GOT3 (cell line): ENCODE measurements around the gene DDAH1.
"Not testable (repeated sequence)": the region's sequence is repeated elsewhere in the genome, so short reads cannot be mapped to it uniquely, and the experiment has no call there.

Experiments
- DNase-seq: peaks from one replicate; lab custom pipeline; 2025; ENCODE audit warnings: mixed read lengths; lab: John Stamatoyannopoulos, UW

Gene DDAH1

DNA sequence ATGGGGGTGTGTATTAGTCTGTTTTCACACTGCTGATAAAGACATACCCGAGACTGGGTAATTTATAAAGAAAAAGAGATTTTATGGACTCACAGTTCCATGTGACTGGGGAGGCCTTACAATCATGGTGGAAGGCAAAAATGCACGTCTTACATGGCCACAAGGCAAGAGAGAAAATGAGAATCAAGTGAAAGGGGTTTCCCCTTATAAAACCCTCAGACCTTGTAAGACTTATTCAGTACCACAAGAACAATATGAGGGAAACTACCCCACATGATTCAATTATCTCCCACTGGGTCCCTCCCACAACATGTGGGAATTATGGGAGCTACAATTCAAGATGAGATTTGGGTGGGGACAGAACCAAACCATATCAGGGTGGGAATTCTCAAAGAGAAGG lies 5.2 kb upstream of the DDAH1 start:
- DNase-seq = not testable (repeated sequence)

DNA sequence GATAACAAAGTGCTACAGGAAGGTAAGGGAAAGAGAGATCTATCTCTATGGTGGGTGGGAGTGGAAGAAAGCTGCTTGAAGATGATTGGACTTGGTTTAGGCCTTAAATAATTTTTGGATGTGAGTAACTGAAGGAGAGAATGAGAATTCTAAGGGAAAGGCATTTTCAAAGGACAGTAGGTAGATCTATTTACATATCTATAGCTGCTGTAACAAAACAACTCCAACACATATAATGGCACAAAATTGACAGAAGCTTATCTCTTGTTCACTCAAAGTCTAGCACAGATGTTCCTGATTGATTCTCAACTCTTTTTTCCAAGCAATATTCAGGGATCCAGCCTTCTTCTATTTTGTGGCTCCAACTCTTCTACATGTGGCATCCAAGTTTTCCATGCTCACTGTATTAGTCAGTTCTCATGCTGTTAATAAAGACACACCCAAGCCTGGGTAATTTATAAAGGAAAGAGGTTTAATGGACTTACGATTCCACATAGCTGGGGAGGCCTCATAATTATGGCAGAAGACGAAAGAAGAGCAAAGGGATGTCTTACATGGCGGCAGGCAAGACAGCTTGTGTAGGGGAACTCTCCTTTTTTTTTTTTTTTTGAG lies 3.1 kb upstream of the DDAH1 start:
- no peak for DNase-seq

DNA sequence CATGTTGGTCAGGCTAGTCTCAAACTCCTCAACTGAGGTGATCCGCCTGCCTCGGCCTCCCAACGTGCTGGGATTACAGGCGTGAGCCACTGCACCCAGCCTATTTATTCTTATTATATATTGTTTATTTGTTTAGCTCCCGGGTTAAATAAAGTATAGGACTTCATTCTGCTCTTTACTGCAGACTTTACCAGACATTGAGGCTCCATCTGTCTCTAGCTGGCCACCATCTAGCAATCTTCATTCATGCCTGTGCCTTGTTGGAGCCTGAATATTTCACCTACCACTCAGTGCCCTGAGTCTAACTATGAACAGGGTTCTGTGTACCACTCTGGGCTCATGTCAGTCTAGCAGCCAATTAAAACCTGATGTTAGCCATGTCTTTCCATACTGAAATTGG lies 2.1 kb upstream of the DDAH1 start:
- DNase-seq = no peak

DNA sequence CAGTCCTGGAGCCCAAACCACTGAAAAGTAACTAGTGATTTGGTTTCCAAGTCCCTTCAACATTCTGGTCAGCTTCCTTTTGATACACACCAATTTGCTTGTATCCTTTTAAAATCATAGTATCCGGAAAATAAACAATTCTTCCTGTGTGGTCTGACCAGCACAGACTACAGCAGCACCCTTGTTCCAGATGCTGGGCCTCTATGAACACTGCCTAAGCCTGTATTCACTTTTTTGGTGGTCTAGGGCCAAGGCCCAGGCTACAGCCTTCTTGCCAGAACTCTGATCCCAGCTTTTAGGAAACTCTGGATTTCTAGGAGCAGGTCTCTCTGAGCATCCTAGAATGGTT lies 801 bp upstream of the DDAH1 start:
- DNase-seq = no peak

DNA sequence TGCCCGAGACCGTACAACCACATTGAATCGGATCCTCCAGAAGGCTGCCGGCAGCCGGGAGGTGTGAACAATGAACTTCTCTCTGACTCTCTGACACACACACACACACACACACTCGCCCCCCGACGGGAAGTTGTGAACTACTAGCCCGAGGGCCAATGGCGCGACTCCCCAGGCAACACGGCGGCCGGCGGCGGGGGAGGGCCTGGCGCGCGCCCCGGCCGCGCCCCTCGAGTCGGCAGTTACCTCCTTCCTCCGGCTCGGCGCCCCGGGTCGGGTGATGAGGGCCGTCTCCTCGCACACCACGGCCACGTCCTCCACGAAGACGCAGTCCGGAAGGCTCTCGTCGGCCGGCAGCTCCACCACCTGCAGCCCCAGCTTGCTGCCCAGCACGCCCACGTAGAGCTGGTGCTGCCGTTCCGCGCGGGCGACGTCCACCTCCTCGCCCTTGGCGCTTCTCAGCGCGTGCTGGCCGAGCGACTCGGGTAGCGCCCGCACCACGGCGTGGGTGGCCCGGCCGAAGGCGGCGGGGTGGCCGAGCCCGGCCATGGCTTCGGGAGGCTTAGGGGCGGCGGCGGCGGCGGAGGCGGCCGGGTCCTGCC lies 361 bp downstream of the DDAH1 start:
- DNase-seq = peak; percentile 8

DNA sequence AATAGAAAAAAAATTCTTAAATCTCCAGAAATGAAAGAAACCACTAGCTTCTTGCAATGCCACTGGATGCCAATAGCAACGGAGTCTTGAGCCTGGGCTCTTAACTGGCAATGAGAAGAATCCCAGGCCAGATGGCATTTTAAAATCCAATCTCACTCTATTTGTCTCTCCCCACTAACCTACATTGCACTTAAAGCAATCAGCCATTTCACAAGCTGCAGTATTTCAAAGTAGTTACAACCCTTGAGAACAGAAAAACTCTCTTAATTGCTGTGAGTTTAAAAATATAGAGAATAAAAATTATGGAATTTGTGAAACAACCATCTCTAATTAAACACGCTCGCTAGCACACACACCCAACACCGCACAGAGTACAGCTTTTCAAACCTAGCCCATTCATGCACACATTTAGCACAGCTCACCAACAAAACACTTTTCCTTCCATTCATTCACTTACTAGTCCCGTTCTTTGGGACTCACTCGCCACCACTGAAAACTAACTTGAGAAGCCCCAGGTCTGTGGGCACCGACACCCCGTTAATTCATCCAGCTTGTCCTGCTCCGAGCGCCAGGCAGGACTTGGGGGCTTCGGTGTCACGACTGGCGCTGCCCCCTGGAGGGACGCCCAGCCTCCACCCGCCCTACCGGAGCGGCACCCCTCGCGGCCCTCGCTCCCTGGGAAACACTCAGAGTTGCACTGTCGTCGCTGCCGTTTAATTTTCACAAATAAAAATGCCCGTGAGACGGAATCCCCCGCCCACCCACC lies 1.0 kb downstream of the DDAH1 start:
- DNase-seq = no peak

DNA sequence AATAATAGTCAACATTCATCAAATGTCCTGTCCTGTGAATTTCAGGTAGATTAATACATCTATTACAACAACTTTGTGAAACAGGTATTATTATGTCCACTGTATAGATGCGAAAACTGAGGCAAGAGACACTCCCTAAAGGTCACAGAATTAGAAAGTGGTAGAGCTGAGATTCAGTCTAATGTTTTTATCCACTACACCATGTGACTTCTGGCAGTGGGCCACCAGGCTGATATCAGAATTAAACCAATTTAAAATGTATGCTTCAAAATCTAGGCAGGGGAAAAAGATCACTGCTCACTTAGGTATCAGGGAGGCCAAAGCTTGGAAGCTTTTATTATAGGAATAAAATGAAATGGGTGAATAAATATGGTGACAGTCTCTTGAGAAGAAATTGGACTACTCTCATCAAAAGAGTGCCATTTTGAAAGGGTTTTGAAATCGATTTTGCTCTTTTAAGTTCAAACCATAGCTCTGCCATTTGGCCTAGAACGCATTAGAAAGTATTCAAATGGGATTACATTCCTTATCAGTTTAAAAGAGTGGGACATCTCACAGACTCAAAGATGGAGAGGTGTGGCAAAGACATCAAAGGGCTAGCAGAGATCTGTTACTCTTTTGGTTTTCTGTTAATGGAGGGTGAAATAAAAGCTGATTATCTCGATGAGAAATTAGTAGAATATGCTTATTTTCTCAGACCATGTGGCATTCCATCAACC lies 1.9 kb downstream of the DDAH1 start:
- no peak for DNase-seq

DNA sequence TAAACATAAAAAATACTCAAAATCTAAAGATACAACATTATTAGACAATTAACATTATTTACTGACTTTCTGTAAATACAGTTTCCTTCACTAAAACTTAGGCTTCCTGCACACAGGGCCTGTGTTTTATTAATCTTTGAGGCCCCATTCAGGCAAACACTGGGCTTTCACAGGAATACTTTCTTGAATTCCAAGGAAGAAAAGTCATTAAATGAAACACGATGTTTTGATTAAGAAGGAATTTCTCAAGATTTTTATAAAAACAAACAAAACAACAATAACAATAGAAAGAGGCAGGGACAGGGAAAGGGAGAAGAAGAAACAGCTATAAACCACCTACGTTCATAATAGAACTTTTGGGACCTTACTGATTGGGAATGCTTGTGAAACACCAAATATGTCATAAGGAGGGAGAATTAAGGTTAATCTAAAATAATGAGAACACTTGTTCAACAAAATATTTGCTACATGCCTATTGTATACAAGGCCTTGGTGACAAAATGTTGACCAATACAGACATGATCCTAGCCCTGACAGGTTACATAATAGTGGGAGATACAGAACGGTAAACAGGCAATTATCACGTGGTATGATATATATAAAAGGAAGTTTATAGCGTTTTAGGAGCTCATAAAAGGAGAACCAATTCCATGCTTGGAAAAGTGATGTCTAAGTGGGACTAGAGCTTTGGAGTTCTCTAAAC lies 3.6 kb downstream of the DDAH1 start:
- no peak for DNase-seq

DNA sequence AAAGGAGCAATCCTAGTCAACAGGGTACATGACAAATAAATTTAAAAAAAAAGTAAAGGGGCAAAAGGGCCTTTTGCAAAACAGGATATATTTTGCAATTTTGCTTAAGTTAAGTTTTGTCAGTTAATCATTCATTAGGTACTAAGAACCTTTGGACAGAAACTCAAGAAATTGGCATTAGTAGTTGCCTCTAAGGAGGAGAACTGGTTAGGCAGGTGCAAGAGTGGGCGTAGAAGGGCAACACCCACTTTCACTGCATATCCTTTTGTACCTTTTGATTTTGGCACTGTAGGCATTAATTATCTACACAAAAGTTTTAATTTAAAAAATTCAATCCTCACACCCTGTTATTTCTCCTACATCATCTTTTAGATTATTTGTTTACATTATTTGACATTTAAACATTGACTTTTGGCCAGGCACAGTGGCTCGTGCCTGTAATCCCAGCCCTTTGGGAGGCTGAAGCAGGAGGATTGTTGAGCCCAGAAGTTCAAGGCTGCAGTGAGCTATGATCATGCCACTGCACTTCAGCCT lies 4.3 kb downstream of the DDAH1 start:
- DNase-seq = no peak

DNA sequence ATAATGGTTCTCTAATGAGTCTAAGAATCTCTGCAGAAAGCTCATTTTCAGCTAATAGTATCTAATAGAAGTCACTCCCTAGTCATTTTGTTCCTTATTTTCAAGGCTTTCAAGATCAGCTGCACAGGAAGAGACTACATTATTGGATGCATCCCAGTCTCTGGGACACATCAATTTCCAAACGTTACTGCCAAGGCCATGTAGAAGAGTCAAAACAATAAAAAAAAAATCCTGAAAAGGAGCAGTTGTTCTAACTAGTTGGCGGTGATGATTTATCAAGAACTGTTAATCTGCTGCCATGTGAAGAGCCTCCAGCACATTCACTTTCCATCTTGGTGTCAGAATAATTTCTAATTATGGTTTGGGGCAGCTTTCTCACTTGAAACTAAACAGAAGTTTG lies 5.7 kb downstream of the DDAH1 start:
- no peak for DNase-seq

DNA sequence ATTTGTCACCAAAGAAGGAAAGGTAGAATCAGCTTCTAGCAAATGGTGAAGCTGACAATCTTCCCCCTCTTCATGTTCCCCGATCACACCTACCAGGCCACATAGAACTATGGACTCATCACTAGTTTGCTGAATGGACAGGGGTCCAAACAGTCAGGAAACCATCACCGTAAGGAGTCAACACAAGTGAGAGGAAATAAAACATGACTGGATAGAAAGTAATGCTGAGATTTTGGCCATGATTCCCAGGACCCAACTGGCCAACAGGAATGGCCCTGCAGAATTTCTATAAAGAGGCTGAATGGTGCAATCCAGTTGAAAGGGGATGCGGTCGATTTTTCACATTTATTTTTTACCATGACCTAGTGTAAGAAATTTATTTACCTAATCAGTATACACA lies 10.7 kb downstream of the DDAH1 start:
- DNase-seq = no peak

DNA sequence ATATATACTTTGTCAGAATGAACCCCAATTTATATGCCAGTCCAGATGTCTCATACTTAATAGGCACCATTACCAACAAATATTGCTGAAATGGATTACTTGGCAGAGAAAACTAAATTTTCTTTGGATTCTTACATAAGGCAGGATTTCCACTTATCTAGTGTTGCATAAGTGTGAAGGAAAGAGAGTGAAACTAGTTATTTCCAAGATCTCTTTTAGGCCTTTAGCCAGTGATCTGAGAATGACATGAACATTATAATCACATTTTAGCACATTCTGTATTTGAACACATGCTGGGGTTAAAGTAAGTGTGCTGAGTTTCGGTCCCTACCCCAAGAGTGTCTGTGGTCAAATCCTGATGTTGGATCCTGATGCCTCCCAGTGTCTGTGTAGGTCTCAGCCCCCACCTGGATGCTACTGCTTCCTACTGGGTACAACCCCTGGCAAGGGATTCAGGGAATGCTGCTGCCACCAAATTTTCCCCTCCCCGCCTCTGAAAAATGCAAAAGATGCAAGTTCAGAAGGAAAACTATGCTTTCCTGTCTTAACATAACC lies 11.2 kb downstream of the DDAH1 start:
- no peak for DNase-seq

DNA sequence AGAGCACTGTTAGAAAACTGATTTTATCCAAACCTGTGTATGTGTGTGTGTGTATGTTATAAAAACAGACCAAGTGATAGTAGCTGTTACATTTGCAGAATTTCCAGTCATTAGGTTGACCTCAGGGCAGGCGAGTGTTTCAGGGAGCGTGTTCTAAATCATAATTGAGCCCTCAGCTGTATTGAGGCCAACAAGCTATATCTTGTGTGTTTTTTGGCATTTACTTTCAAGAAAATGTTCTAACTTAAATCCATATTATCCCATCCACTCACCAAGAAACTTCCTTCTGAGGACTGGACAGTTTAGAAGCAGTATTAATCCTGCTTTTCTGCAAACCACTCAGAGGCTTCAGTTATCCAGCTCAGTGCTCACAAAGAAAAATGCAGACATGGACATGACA lies 12.0 kb downstream of the DDAH1 start:
- no peak for DNase-seq

DNA sequence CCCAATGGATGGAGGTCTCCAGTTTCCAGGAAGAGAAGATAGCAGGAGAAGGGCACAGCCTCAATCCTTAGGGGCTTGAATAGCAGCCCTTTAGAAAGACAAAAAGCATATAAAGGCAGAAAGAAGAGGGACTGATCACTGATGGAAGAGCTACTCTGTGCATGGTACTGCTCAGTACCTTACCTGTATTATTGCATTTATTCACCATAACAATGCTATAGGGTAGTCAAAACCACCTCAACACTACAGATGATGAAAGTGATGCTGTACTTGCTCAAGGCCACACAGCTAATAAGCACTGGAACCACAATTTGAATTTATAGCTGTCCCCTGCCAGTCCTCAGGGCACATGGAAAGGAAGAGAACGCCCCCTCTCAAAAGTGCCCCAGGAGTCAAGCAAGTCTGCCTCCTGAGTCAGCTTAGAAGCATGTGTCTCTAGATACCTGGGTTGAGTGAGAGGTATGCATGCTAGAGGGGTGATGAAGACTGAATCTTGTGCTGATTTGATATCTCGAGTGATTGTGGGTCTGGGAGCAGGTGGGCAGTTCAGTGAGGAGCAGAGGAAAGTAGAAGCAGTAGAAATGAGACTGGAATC lies 13.6 kb downstream of the DDAH1 start:
- DNase-seq = no peak

DNA sequence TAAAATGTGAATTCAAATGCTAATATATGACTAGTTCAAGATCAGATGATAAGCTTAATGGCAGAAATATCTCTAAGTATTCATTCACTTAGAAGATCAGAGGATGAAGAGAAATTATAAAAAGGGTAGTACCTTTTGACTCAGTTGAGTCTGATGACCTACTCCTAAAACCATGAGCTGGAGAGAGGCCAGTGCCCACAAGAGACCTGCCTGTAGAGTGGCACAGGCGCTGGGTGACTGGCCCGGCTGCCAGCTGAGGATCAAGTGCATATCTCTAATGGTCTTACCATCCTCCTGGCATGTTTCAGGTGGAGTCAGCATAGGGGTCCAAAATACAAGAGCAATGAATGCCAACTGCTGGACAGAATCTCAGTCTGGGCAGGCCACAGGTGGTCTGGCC lies 14.1 kb downstream of the DDAH1 start:
- no peak for DNase-seq

DNA sequence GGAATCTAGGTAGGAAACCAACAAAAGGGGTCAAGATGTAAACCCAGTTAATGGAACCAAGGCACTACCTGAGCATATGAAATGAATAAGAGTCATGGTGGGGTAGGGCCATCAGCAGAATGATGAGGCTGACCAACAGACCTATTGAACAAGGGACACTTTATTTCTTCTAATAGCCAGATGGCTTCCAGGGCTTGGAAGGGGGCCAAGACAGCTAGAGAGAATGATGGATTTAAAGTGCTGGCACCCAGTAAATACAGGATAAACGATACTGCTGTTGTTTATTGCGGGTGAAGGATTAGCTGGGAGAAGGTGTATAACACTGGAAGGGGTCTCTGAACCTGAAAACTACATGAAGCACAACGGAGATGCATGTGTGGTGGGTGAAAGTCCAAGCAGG lies 15.6 kb downstream of the DDAH1 start:
- no peak for DNase-seq

DNA sequence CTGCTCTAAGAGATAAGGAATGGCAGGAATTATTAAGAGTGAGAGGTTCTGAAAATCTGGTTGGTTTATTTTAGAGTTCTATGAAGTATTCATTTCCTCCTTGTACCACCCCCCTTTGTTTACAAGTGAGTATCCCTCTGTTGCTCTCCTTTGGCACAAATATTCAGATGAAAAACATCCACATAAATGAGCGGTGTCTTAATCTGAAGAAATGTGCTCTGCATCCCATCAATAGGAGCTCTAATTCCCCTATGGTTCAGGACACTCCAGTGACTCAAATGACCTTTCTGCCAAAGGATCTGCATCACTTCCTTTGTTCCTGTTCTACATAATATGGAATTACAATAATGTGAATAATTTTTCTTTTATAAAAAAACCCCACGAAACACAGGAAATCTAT lies 16.6 kb downstream of the DDAH1 start:
- no peak for DNase-seq

DNA sequence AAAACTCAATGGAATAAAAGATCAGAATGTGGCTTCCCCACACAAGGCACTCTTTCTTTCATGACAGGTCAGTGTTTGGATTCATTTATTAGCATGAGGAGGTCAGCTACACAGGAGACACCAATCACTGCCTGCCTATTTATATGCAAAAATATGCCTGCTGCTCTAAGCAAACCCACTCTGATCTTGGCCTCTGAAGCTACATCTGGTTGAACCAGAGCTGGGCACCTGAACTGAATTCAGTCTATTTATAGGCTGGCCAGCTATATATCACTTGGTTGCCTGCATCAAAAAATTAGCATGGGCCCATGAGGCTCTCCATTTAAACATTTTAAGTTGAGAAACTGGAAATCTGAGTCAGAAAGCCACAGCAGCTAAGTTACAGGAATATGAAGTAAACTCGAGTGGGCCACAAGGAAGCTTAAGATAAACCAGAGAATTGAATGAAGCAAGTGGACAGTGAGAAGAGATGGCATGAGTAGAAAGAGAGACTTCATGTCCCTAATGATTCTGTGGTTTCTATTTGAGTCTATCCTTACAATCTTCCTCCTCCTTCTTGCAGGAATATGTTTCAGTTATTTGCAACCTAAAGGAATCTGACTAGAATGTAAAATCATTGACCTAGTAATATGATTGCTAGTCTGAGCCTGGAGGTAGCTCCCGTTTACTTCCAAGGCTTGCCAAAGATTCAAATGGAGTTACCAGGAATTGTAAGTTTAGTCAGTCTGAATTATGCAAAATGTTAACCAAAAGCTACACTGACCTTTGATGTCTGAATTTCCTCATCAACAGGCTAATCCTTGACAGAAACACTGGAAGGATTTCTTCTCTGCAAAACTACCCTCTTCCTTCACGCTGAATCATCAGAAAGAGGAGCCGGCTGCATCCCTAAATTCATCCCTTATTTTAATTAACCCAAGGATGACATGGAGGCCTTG lies 17.7 kb downstream of the DDAH1 start:
- DNase-seq = no peak

DNA sequence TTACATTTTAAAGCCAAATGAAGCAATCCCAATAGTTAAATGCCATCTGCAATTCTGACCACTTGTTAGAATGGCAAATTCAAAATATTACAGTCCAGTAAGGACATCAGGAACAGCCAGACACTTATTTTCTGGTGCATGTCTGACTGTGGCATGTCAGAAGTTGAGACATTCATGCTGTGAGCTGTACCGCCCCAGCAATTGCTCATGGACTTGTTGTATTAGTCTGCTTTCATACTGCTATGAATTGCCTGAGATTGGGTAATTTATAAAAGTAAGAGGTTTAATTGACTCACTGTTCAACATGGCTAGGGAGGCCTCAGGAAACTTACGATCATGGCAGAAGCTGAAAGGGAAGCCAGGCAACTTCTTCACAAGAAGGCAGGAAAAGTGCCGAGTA lies 19.1 kb downstream of the DDAH1 start:
- no peak for DNase-seq

DNA sequence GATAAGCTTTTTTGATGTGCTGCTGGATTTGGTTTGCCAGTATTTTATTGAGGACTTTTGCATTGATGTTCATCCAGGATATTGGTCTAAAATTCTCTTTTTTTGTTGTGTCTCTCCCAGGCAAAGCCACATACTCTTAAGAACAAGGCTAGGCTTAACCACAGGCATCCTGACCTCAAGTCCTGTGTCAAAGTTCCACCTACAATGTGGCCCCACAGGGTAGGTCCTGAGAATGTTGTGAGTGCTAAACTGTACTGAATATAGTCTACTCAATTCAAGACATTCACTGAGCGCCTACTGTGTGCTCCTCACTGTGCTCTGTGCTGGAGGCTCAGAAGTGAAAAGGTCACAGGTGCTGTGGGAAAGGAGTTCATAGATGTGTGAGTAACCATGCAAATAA lies 20.6 kb downstream of the DDAH1 start:
- DNase-seq = no peak
